NCI-H187 treated with DMSO at 0.1 percent for 48 hours (cell line): ENCODE measurements around the gene FBXO24.

Experiments
- DNase-seq: peaks from one replicate; lab custom pipeline; 2025; lab: John Stamatoyannopoulos, UW

FBXO24 gene

GRCh38 chr7:100574362-100575205 is 11.5 kb upstream of the FBXO24 start:
- DNase-seq: no peak

- no peak for DNase-seq
Observed at GRCh38 chr7:100575206-100575631, 10.9 kb upstream of the FBXO24 start.

- no peak for DNase-seq
Observed at GRCh38 chr7:100575746-100576383, 10.3 kb upstream of the FBXO24 start.

- no peak for DNase-seq
Observed at GRCh38 chr7:100576384-100576993, 9.6 kb upstream of the FBXO24 start.

GRCh38 chr7:100577103-100577502 is 9.0 kb upstream of the FBXO24 start:
- no peak for DNase-seq

- no peak for DNase-seq
Observed at GRCh38 chr7:100577507-100577906, 8.6 kb upstream of the FBXO24 start.

- no peak for DNase-seq
Observed at GRCh38 chr7:100578246-100579183, 7.6 kb upstream of the FBXO24 start.

GRCh38 chr7:100580466-100581283 is 5.5 kb upstream of the FBXO24 start:
- no peak for DNase-seq

- DNase-seq: no peak
Observed at GRCh38 chr7:100582041-100582579, 4.0 kb upstream of the FBXO24 start.

- DNase-seq: no peak
Observed at GRCh38 chr7:100582650-100583049, 3.5 kb upstream of the FBXO24 start.

- DNase-seq: no peak
Observed at GRCh38 chr7:100583132-100584053, 2.7 kb upstream of the FBXO24 start.

- DNase-seq: no peak
Observed at GRCh38 chr7:100584054-100584682, 2.0 kb upstream of the FBXO24 start.

GRCh38 chr7:100584683-100585510 is 1.2 kb upstream of the FBXO24 start:
- DNase-seq: no peak

- DNase-seq: no peak
Observed at GRCh38 chr7:100585511-100586265, 440 bp upstream of the FBXO24 start, which contains the start of gene LRCH4. Gene LRCH4 (minus strand): TSS chr7:100586129. CDS start chr7:100586100, 29 bp downstream.

- DNase-seq: no peak
Observed at GRCh38 chr7:100588438-100588837, 2.3 kb downstream of the FBXO24 start.

GRCh38 chr7:100589341-100589947 is 3.3 kb downstream of the FBXO24 start:
- no peak for DNase-seq
